AG04449 (cell line): Measurements from ENCODE around the gene THUMPD1.

Experiments used
- CTCF ChIA-PET: fragments of 350-600 bp; formaldehyde crosslinking; extraction: SDS; loops from one replicate; lab custom pipeline; 2021; ENCODE audit warnings: antibody characterized with exemption; lab: Yijun Ruan, JAX
- POLR2A ChIA-PET: fragments of 400-600, 350-600 bp; formaldehyde crosslinking; extraction: SDS; loops from one replicate; lab custom pipeline; 2020; ENCODE audit warnings: antibody characterized with exemption, inconsistent platforms; lab: Yijun Ruan, JAX
- DNase-seq: peaks from one replicate; pipeline ENCODE4 v3.0.0-alpha.2; 2010; ENCODE audit warnings: low read depth, low spot score
- H3K4me3 ChIP-seq: 2 replicates; pipeline ENCODE4 v1.5.1; 2011; ENCODE audit warnings: low read depth, mild to moderate bottlenecking, control low read depth, low read length
- TF ChIP-seq, protein P1 (sequence below): IDR thresholded peaks from one replicate; pipeline ENCODE4 v1.5.1; 2011; ENCODE audit warnings: mild to moderate bottlenecking, moderate library complexity, low read length, control low read depth, inconsistent platforms; ENCODE audit not compliant: insufficient read depth; ENCODE audit errors: missing control alignments

The THUMPD1 gene

DNA sequence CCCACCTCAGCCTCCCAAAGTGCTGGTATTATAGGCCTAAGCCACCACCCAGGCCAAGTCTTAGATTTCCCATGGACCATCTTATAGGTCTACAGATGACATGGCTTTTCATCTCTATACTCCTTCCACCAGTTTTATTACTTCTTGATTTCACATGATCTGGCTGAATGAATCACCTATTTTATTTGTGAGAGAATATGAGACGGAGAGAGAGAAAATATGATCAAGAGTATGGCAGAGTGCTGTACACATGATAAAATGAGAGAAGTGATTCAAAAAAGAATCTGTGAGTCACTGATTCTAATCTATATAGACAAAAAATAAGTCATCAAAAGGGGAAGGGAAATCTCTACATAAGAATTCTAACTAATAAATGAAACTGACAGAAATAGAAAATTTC, 57.8 kb downstream of the THUMPD1 start:
- POLR2A ChIA-PET: no interaction called here
- TF ChIP-seq, protein P1, sequence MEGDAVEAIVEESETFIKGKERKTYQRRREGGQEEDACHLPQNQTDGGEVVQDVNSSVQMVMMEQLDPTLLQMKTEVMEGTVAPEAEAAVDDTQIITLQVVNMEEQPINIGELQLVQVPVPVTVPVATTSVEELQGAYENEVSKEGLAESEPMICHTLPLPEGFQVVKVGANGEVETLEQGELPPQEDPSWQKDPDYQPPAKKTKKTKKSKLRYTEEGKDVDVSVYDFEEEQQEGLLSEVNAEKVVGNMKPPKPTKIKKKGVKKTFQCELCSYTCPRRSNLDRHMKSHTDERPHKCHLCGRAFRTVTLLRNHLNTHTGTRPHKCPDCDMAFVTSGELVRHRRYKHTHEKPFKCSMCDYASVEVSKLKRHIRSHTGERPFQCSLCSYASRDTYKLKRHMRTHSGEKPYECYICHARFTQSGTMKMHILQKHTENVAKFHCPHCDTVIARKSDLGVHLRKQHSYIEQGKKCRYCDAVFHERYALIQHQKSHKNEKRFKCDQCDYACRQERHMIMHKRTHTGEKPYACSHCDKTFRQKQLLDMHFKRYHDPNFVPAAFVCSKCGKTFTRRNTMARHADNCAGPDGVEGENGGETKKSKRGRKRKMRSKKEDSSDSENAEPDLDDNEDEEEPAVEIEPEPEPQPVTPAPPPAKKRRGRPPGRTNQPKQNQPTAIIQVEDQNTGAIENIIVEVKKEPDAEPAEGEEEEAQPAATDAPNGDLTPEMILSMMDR: no peak
- H3K4me3 ChIP-seq: no peak overlapping the region
- DNase-seq: no peak
- CTCF ChIA-PET: no interaction called here
